ENCODE data around the gene ABCB6. TPM values are rescaled to one million over a fixed set of nuclear protein-coding genes. Genes with fewer than 3 reads are reported as not detected.
A peak's percentile ranks its signal among the peaks of the same experiment; 100 is the strongest.

The ABCB6 gene
- polyA plus RNA-seq, 1 donor (not counting 4 experiments of a cell fraction or from before 2014, with no cell fraction given), result 10.5 TPM

- Histone ChIP-seq H3K9ac (ENCODE audit: control insufficient read depth, extremely low read depth, insufficient read depth, low read length) (peak overlapping the region; percentile 94), H3K4me3 (ENCODE audit: control insufficient read depth in 2 of 3, extremely low read depth in 1 of 3, insufficient read depth in 2 of 3, low read depth in 1 of 3, low read length in 3 of 3) (peak overlapping the region; percentile 74 to 90 (median 83)), H3K9me3 (ENCODE audit: control insufficient read depth, low read depth, low read length) (no peaks in the 10 kb centered on the region), H2AFZ (ENCODE audit: control insufficient read depth, low read length) (peak overlapping the region; percentile 45), H3K27me3 (ENCODE audit: control insufficient read depth, extremely low read depth, insufficient read depth, low read length) (no peaks in the 10 kb centered on the region), H4K20me1 (ENCODE audit: control insufficient read depth, extremely low read depth, insufficient read depth, low read length) (no peaks in the 10 kb centered on the region), H3K27ac (ENCODE audit: control insufficient read depth, insufficient read depth, low read length) (peak overlapping the region; percentile 91), H3K4me1 (ENCODE audit: control insufficient read depth, extremely low read depth, insufficient read depth, low read length) (peaks cover 19% of the 10 kb centered on the region), H3K4me2 (ENCODE audit: control insufficient read depth, extremely low read depth, insufficient read depth, low read depth, low read length) (peak overlapping the region; percentile 70), H3K36me3 (ENCODE audit: control insufficient read depth in 2 of 2, extremely low read depth in 1 of 2, insufficient read depth in 2 of 2, low read length in 2 of 2) (peaks cover 29 to 40% of the 10 kb centered on the region in 2 experiments), H3K9me1 (ENCODE audit: control insufficient read depth, extremely low read depth, insufficient read depth, low read length) (peaks cover 3% of the 10 kb centered on the region), H3K79me2 (ENCODE audit: control insufficient read depth, insufficient read depth, low read length) (peaks cover 35% of the 10 kb centered on the region)
- TF ChIP-seq EZH2 (IDR thresholded peaks at IDR 0.05; ENCODE audit: low read length) (no peak), CTCF (optimal IDR thresholded peaks at IDR 0.05 in 1 of 3, IDR thresholded peaks at IDR 0.05 in 1 of 3, conservative IDR thresholded peaks at IDR 0.05 in 1 of 3; ENCODE audit: extremely low read depth in 1 of 3, insufficient read depth in 2 of 3, low read length in 3 of 3) (no peak)
- DNase-seq (ENCODE audit: low read depth, low spot score) (no peak), FAIRE-seq (peak; percentile 36)
- dilution Hi-C loops (cut with MboI; ENCODE audit: extremely low pct_ligation_motif_present, low sequenced_read_pairs), result no loop called here
Measured at GRCh38 chr2:219230059-219230540, 11.3 kb upstream of the ABCB6 start.

- H3K27ac ChIP-seq (ENCODE audit: control insufficient read depth, insufficient read depth, low read length), result peak within 1 kb of the TSS; percentile 91
- FAIRE-seq (peak; percentile 64), DNase-seq (ENCODE audit: low read depth, low spot score) (peak; percentile 89)
- H3K4me1 ChIP-seq (ENCODE audit: control insufficient read depth, extremely low read depth, insufficient read depth, low read length), result peaks cover 19% of the 10 kb centered on the region
- H3K9me3 ChIP-seq (ENCODE audit: control insufficient read depth, low read depth, low read length), result no peaks in the 10 kb centered on the region
- peak within 1 kb of the TSS; percentile 74 to 97 (median 90) for H3K4me3 ChIP-seq (ENCODE audit: control insufficient read depth in 2 of 3, extremely low read depth in 1 of 3, insufficient read depth in 2 of 3, low read depth in 1 of 3, low read length in 3 of 3)
- peak within 1 kb of the TSS; percentile 94 for H3K9ac ChIP-seq (ENCODE audit: control insufficient read depth, extremely low read depth, insufficient read depth, low read length)
- dilution Hi-C loops (cut with MboI; ENCODE audit: extremely low pct_ligation_motif_present, low sequenced_read_pairs), result no loop called here
- H3K27me3 ChIP-seq (ENCODE audit: control insufficient read depth, extremely low read depth, insufficient read depth, low read length), result no peaks in the 10 kb centered on the region
- no peaks in the 10 kb centered on the region for H4K20me1 ChIP-seq (ENCODE audit: control insufficient read depth, extremely low read depth, insufficient read depth, low read length)
- H2AFZ ChIP-seq (ENCODE audit: control insufficient read depth, low read length), result peak within 1 kb of the TSS; percentile 76
- TF ChIP-seq EZH2 (IDR thresholded peaks at IDR 0.05; ENCODE audit: low read length) (no peak), CTCF (optimal IDR thresholded peaks at IDR 0.05 in 1 of 3, IDR thresholded peaks at IDR 0.05 in 1 of 3, conservative IDR thresholded peaks at IDR 0.05 in 1 of 3; ENCODE audit: extremely low read depth in 1 of 3, insufficient read depth in 2 of 3, low read length in 3 of 3) (no peak)
- H3K9me1 ChIP-seq (ENCODE audit: control insufficient read depth, extremely low read depth, insufficient read depth, low read length), result peaks cover 3% of the 10 kb centered on the region
- peak within 1 kb of the TSS; percentile 99 for H3K4me2 ChIP-seq (ENCODE audit: control insufficient read depth, extremely low read depth, insufficient read depth, low read depth, low read length)
- peaks cover 28 to 42% of the 10 kb centered on the region in 2 experiments for H3K36me3 ChIP-seq (ENCODE audit: control insufficient read depth in 2 of 2, extremely low read depth in 1 of 2, insufficient read depth in 2 of 2, low read length in 2 of 2)
- H3K79me2 ChIP-seq (ENCODE audit: control insufficient read depth, insufficient read depth, low read length), result peaks cover 35% of the 10 kb centered on the region
Measured at GRCh38 chr2:219229305-219230058, 10.7 kb upstream of the ABCB6 start, which contains the start of the genes ANKZF1 and ATG9A. TSS of gene ANKZF1 (plus strand) at chr2:219229806. CDS start at chr2:219230258, 452 bp downstream. TSS of gene ATG9A (minus strand) at chr2:219229636. CDS start at chr2:219228024, 1,612 bp downstream.
